Cardiac fibroblast (primary cell): Measurements from ENCODE around the gene MRGPRG.
A peak's percentile ranks its signal among the peaks of the same experiment; 100 is the strongest.

Source experiments
- DNase-seq, 2 donors: peaks; one replicate each; pipeline versions ENCODE4 v3.0.0 to v3.0.0-alpha.2; 2010; ENCODE audit warnings: low read depth in 2 of 2
- H3K4me3 ChIP-seq, 2 donors: replicated peaks in 1 of 2; 1 replicate in 1 of 2; 2 replicates in 1 of 2; pipeline ENCODE4 v1.5.1; 2011; ENCODE audit warnings: low read depth in 2 of 2, low read length in 2 of 2, mild to moderate bottlenecking in 2 of 2, moderate library complexity in 1 of 2
- CTCF ChIP-seq: IDR thresholded peaks from one replicate; pipeline ENCODE4 v1.5.1; 2011; ENCODE audit warnings: low read depth, mild to moderate bottlenecking, low read length, inconsistent platforms

MRGPRG gene

GRCh38 chr11:3196161-3197043, 22.2 kb downstream of the MRGPRG start:
- no peak for DNase-seq
- no peak for TF ChIP-seq CTCF
- no peak overlapping the region for H3K4me3 ChIP-seq

GRCh38 chr11:3195251-3196160, 23.1 kb downstream of the MRGPRG start:
- peak; percentile 54 for TF ChIP-seq CTCF
- DNase-seq: peak; percentile 20 to 36
- H3K4me3 ChIP-seq: no peak overlapping the region

- no peak overlapping the region for H3K4me3 ChIP-seq
- no peak for DNase-seq
- no peak for TF ChIP-seq CTCF
Measured at GRCh38 chr11:3194016-3194816, 24.4 kb downstream of the MRGPRG start.

- TF ChIP-seq CTCF: no peak
- DNase-seq: no peak
- no peak overlapping the region for H3K4me3 ChIP-seq
Measured at GRCh38 chr11:3193373-3194015, 25.1 kb downstream of the MRGPRG start.

GRCh38 chr11:3192511-3193372, 25.9 kb downstream of the MRGPRG start:
- no peak for DNase-seq
- no peak overlapping the region for H3K4me3 ChIP-seq
- no peak for TF ChIP-seq CTCF
